Measurements from ENCODE around the gene B3GNT9. TPM values are rescaled to one million over a fixed set of nuclear protein-coding genes. Genes with fewer than 3 reads are reported as not detected.
A peak's percentile ranks its signal among the peaks of the same experiment; 100 is the strongest.

B3GNT9 gene
- total RNA-seq, 4 donors from 2014 or later: 2.5 to 4.0 (median 3.5) TPM

GRCh38 chr16:67105246-67105645 is 45.6 kb downstream of the B3GNT9 start:
- no peaks in the 10 kb centered on the region for H3K36me3 ChIP-seq
- peaks cover 0 to 4% (median 0%) of the 10 kb centered on the region in 4 donors for H3K4me1 ChIP-seq
- no peak for DNase-seq
- no peaks in the 10 kb centered on the region for H3K27me3 ChIP-seq
- H3K27ac ChIP-seq: no peak overlapping the region
- TF ChIP-seq CTCF (IDR thresholded peaks at IDR 0.05): no peak
- no peak for TF ChIP-seq POLR2A (IDR thresholded peaks at IDR 0.05)
- H3K4me3 ChIP-seq: no peak overlapping the region
- H3K9me3 ChIP-seq: no peaks in the 10 kb centered on the region

GRCh38 chr16:67104845-67105244 is 46.0 kb downstream of the B3GNT9 start:
- no peak for TF ChIP-seq CTCF (IDR thresholded peaks at IDR 0.05)
- no peak for TF ChIP-seq POLR2A (IDR thresholded peaks at IDR 0.05)
- H3K4me1 ChIP-seq: no peaks in the 10 kb centered on the region
- H3K4me3 ChIP-seq: no peak overlapping the region
- no peak for DNase-seq
- H3K27ac ChIP-seq: no peak overlapping the region
- H3K9me3 ChIP-seq: no peaks in the 10 kb centered on the region
- H3K36me3 ChIP-seq: peaks cover 0 to under 1% (median 0%) of the 10 kb centered on the region in 3 donors
- no peaks in the 10 kb centered on the region for H3K27me3 ChIP-seq

GRCh38 chr16:67104061-67104460 is 46.7 kb downstream of the B3GNT9 start:
- no peaks in the 10 kb centered on the region for H3K9me3 ChIP-seq
- no peak for DNase-seq
- H3K4me1 ChIP-seq: no peaks in the 10 kb centered on the region
- H3K36me3 ChIP-seq: peaks cover 0 to 8% (median 0%) of the 10 kb centered on the region in 3 donors
- H3K27ac ChIP-seq: no peak overlapping the region
- H3K27me3 ChIP-seq: no peaks in the 10 kb centered on the region
- no peak overlapping the region for H3K4me3 ChIP-seq
- TF ChIP-seq POLR2A (IDR thresholded peaks at IDR 0.05) (no peak), CTCF (IDR thresholded peaks at IDR 0.05) (peak in 1 of 6 experiments; percentile 12)

GRCh38 chr16:67101311-67102082 is 49.3 kb downstream of the B3GNT9 start:
- Histone ChIP-seq H3K4me3 (no peak overlapping the region), H3K4me1 (no peaks in the 10 kb centered on the region), H3K27ac (no peak overlapping the region), H3K9me3 (no peaks in the 10 kb centered on the region), H3K36me3 (peaks cover 0 to 17% (median 0%) of the 10 kb centered on the region in 3 donors), H3K27me3 (no peaks in the 10 kb centered on the region)
- no peak for DNase-seq
- TF ChIP-seq POLR2A (IDR thresholded peaks at IDR 0.05) (no peak), CTCF (IDR thresholded peaks at IDR 0.05) (no peak)

- Histone ChIP-seq H3K9me3 (no peaks in the 10 kb centered on the region), H3K36me3 (peaks cover 0 to 17% (median 0%) of the 10 kb centered on the region in 3 donors), H3K27ac (no peak overlapping the region), H3K4me1 (no peaks in the 10 kb centered on the region), H3K4me3 (no peak overlapping the region), H3K27me3 (no peaks in the 10 kb centered on the region)
- TF ChIP-seq CTCF (IDR thresholded peaks at IDR 0.05) (peak in 4 of 6 experiments; percentile 9 to 39 (median 24)), POLR2A (IDR thresholded peaks at IDR 0.05) (no peak)
- DNase-seq: no peak
Measured at GRCh38 chr16:67100569-67101310, 50.1 kb downstream of the B3GNT9 start.
